GM19351 (cell line): ENCODE results near the gene ENTPD6.

Experiments
- ATAC-seq: cut with Tn5 transposase; IDR thresholded peaks from one replicate; pipeline ENCODE4 v1.9.1; 2021; ENCODE audit warnings: mild to moderate bottlenecking, moderate library complexity; ENCODE audit not compliant: unreplicated experiment

Gene ENTPD6

DNA sequence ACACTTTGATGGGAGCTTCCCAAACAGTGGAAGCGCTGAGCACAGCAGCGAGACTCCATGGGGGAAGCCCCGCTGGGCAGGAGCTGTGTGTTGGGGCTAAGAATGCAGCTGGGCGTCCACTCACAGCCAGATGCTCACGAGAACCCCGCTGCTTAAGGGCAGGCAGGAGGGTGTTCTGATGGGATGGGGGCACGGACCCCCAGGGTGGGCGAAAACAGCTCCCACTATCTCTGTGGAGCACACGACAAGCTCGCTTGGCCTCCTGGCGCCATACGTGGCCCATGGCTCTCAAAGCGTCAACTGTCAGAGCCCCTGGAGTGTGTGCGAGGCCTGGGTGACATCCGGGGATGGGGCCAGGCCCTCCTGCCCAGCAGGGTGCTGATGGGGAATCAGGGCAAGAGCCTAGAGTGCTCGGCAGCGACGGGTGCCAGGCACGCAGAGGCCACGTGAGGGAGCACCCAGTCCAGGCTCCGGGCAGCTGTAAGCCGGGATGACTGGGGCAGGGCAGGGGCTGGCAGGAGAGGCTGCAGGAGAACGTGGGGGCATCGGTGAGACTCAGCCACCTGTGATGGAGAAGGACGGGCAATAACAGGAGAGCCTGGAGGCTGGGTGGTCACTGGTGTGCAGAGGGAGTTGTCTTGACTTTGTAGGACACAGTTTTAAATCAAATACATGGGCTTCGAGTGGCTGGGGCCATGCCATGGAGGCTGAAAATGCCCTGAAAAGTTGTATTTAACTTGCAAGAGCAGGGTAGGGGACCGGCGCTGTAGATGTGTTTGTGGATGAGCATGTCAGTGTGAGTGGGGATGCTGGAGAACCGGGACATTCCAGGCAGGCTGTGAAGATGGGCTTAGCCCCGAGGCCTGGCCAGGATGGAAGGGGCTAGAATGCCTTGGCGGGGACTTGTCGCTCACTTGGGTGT, 79.6 kb downstream of the ENTPD6 start:
- no peak for ATAC-seq

DNA sequence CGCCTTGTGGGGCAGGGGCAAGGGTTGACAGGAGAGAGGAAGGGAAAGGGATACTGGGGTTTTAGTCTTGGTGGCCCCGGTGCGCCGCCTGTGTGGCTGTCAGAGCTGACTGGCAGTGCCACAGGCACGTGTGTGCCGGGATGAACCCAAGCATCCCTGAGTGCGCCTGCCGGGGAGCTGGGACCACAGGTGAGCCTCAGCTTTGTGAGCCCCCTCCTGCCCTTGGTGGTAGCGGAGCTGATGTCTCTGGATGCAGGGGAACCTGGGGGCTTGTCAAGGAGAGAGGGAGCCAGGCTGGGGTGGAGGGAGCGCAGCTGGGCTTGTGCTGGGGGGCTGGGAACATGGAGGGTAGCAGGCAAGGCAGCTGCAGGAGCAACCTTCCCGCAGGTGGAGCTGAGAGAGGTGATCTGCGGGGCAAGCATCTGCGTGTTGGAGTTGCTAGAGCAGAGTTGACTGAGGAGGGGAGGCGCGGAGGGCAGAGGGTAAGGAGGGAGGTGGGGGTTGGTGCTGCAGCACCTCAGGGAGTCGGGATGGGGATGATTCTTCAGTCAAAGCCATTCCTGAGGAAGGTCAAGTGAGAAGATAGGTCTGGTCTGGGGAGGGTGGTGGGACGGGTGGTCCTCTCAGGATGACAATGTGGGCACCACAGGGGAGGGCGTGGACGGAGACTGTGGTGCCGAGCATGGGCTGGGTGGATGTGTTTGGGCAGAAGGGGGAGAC, 80.5 kb downstream of the ENTPD6 start:
- ATAC-seq = no peak
